ENCODE measurements around the gene MEX3D.

Gene MEX3D

DNA sequence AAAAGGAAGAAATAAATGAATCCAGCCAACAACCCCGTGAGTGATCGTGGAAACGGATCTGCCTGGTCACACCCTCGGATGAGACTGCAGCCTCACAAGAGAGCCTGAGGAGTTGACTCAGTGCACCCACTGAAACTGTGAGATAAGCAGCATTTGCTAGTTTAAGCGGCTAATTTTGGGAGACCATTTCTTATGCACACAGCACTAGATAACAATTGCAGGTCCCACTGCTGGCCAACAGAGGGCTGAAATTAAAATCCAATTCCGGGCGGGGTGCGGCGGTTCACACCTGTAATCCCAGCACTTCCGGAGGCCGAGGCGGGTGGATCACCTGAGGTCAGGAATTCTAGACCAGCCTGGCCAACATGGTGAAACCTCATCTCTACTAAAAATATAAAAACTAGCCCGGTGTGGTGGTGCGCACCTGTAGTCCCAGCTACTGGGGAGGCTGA lies 33.5 kb upstream of the MEX3D start:
- H3K36me3 ChIP-seq (replicated peaks in 1 of 2; ENCODE audit: control insufficient read depth in 2 of 2, insufficient read depth in 2 of 2, low read length in 2 of 2) = peaks cover 21 to 40% of the 10 kb centered on the region in 2 donors

GRCh38 chr19:1599460-1599846 lies 31.3 kb upstream of the MEX3D start:
- no peak for DNase-seq (ENCODE audit: low spot score)
- no peak overlapping the region for H2BK15ac ChIP-seq (ENCODE audit: low read length)

More for the DNA sequence above, 33.5 kb upstream of the MEX3D start:
- no peak for DNase-seq (ENCODE audit: low spot score)
- Histone ChIP-seq H3K4ac (ENCODE audit: low read length) (no peak overlapping the region), H3K9ac (ENCODE audit: low read depth, low read length, poor library complexity) (no peak overlapping the region), H4K8ac (ENCODE audit: low read depth, low read length) (no peak overlapping the region), H3K4me3 (ENCODE audit: low read length in 2 of 2) (no peak overlapping the region), H3K4me1 (ENCODE audit: control insufficient read depth in 2 of 2, insufficient read depth in 1 of 2, low read depth in 1 of 2, low read length in 2 of 2) (peaks cover 9 to 10% of the 10 kb centered on the region in 2 donors), H2AK5ac (ENCODE audit: low read depth, low read length) (no peak overlapping the region), H4K91ac (ENCODE audit: low read depth, low read length, poor library complexity) (no peak overlapping the region), H2BK12ac (ENCODE audit: low read length) (no peak overlapping the region), H3K79me1 (ENCODE audit: low read depth, low read length) (peaks cover 20% of the 10 kb centered on the region), H3K4me2 (ENCODE audit: insufficient read depth, low read length, poor library complexity, severe bottlenecking) (no peak overlapping the region), H3K23ac (ENCODE audit: low read depth, low read length, poor library complexity) (no peak overlapping the region), H2BK15ac (ENCODE audit: low read length) (no peak overlapping the region), H3K27ac (replicated peaks; ENCODE audit: low read length) (no peak overlapping the region), H3K9me3 (replicated peaks in 1 of 2; ENCODE audit: control insufficient read depth in 2 of 2, insufficient read depth in 1 of 2, low read depth in 1 of 2, low read length in 2 of 2) (no peaks in the 10 kb centered on the region), H3K14ac (ENCODE audit: low read length) (no peak overlapping the region), H2BK120ac (ENCODE audit: low read depth, low read length) (no peak overlapping the region), H3K18ac (ENCODE audit: low read length) (no peak overlapping the region), H2BK5ac (ENCODE audit: low read length) (no peak overlapping the region), H3K27me3 (ENCODE audit: control insufficient read depth in 3 of 3, insufficient read depth in 3 of 3, low read depth in 1 of 3, low read length in 3 of 3) (no peaks in the 10 kb centered on the region), H2AFZ (ENCODE audit: low read length) (no peak overlapping the region)
- WGBS, 2 donors (ENCODE audit: extremely low coverage in 2 of 2, insufficient read length in 2 of 2, insufficient replicate concordance in 1 of 2) = no CpG with 5 or more reads among the region's 14 CpGs

DNA sequence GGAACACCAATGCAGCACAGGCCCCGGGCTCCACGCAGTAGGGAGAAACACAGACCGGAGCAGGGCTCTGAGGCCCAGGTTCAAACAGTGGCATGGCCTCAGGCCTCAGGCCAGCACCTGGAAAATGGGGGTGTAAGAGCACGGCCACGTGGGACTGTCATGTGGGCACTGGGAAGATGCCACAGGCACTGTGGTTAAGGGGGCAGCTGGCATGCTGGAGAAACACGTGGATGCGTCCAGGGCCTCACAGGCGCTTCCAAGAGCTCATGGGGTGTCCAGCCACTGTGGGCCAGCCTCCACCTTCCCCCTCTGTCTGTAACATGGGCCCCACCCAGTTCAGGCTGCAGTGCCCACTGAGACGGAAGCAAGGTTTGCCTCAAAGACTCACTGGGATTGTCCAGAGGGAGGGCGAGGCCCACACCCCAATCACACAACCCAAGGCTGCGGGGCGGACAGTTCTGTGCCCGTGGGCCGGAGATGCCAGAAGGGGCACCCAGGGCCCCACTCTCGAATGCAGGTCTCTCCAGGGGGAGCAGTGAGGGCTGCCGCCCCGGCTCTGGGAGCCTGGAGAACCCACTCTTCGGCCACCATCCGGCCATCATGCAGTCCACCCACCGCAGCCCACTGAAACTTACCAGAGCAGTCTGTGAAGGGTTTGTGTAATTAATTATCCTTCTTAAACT lies 30.8 kb upstream of the MEX3D start:
- Histone ChIP-seq H2BK5ac (ENCODE audit: low read length) (peak overlapping the region; percentile 82), H3K4me3 (ENCODE audit: low read length in 2 of 2) (peak overlapping the region in 1 of 2 donors; percentile 58), H4K91ac (ENCODE audit: low read depth, low read length, poor library complexity) (no peak overlapping the region), H3K79me1 (ENCODE audit: low read depth, low read length) (peaks cover 15% of the 10 kb centered on the region), H2BK12ac (ENCODE audit: low read length) (no peak overlapping the region), H3K27me3 (ENCODE audit: control insufficient read depth in 3 of 3, insufficient read depth in 3 of 3, low read depth in 1 of 3, low read length in 3 of 3) (no peaks in the 10 kb centered on the region), H2AK5ac (ENCODE audit: low read depth, low read length) (no peak overlapping the region), H2BK120ac (ENCODE audit: low read depth, low read length) (no peak overlapping the region), H3K4me2 (ENCODE audit: insufficient read depth, low read length, poor library complexity, severe bottlenecking) (no peak overlapping the region), H3K14ac (ENCODE audit: low read length) (no peak overlapping the region), H2AFZ (ENCODE audit: low read length) (no peak overlapping the region), H2BK15ac (ENCODE audit: low read length) (no peak overlapping the region), H3K23ac (ENCODE audit: low read depth, low read length, poor library complexity) (peak overlapping the region; percentile 43), H3K4me1 (ENCODE audit: control insufficient read depth in 2 of 2, insufficient read depth in 1 of 2, low read depth in 1 of 2, low read length in 2 of 2) (peaks cover 3 to 7% of the 10 kb centered on the region in 2 donors), H3K9ac (ENCODE audit: low read depth, low read length, poor library complexity) (no peak overlapping the region), H4K8ac (ENCODE audit: low read depth, low read length) (no peak overlapping the region), H3K9me3 (replicated peaks in 1 of 2; ENCODE audit: control insufficient read depth in 2 of 2, insufficient read depth in 1 of 2, low read depth in 1 of 2, low read length in 2 of 2) (no peaks in the 10 kb centered on the region), H3K27ac (replicated peaks; ENCODE audit: low read length) (no peak overlapping the region), H3K4ac (ENCODE audit: low read length) (no peak overlapping the region), H3K18ac (ENCODE audit: low read length) (no peak overlapping the region), H3K36me3 (replicated peaks in 1 of 2; ENCODE audit: control insufficient read depth in 2 of 2, insufficient read depth in 2 of 2, low read length in 2 of 2) (peaks cover 23 to 55% of the 10 kb centered on the region in 2 donors)
- no CpG with 5 or more reads among the region's 20 CpGs for WGBS, 2 donors (ENCODE audit: extremely low coverage in 2 of 2, insufficient read length in 2 of 2, insufficient replicate concordance in 1 of 2)
- DNase-seq (ENCODE audit: low spot score) = no peak

More at GRCh38 chr19:1599460-1599846, 31.3 kb upstream of the MEX3D start:
- no peak overlapping the region for H3K9ac ChIP-seq (ENCODE audit: low read depth, low read length, poor library complexity)
- peaks cover 15% of the 10 kb centered on the region for H3K79me1 ChIP-seq (ENCODE audit: low read depth, low read length)
- no peak overlapping the region for H2BK12ac ChIP-seq (ENCODE audit: low read length)
- no peaks in the 10 kb centered on the region for H3K27me3 ChIP-seq (ENCODE audit: control insufficient read depth in 3 of 3, insufficient read depth in 3 of 3, low read depth in 1 of 3, low read length in 3 of 3)
- H4K91ac ChIP-seq (ENCODE audit: low read depth, low read length, poor library complexity) = no peak overlapping the region
- no CpG with 5 or more reads among the region's 15 CpGs for WGBS, 2 donors (ENCODE audit: extremely low coverage in 2 of 2, insufficient read length in 2 of 2, insufficient replicate concordance in 1 of 2)
- H2AK5ac ChIP-seq (ENCODE audit: low read depth, low read length) = no peak overlapping the region
- no peak overlapping the region for H2AFZ ChIP-seq (ENCODE audit: low read length)
- H3K9me3 ChIP-seq (replicated peaks in 1 of 2; ENCODE audit: control insufficient read depth in 2 of 2, insufficient read depth in 1 of 2, low read depth in 1 of 2, low read length in 2 of 2) = no peaks in the 10 kb centered on the region
- no peak overlapping the region for H4K8ac ChIP-seq (ENCODE audit: low read depth, low read length)
- H3K27ac ChIP-seq (replicated peaks; ENCODE audit: low read length) = no peak overlapping the region
- H2BK120ac ChIP-seq (ENCODE audit: low read depth, low read length) = no peak overlapping the region
- H3K4me3 ChIP-seq (ENCODE audit: low read length in 2 of 2) = no peak overlapping the region
- peak overlapping the region; percentile 43 for H3K23ac ChIP-seq (ENCODE audit: low read depth, low read length, poor library complexity)
- peaks cover 4 to 7% of the 10 kb centered on the region in 2 donors for H3K4me1 ChIP-seq (ENCODE audit: control insufficient read depth in 2 of 2, insufficient read depth in 1 of 2, low read depth in 1 of 2, low read length in 2 of 2)
- H3K18ac ChIP-seq (ENCODE audit: low read length) = no peak overlapping the region
- no peak overlapping the region for H3K14ac ChIP-seq (ENCODE audit: low read length)
- no peak overlapping the region for H3K4me2 ChIP-seq (ENCODE audit: insufficient read depth, low read length, poor library complexity, severe bottlenecking)
- peaks cover 23 to 51% of the 10 kb centered on the region in 2 donors for H3K36me3 ChIP-seq (replicated peaks in 1 of 2; ENCODE audit: control insufficient read depth in 2 of 2, insufficient read depth in 2 of 2, low read length in 2 of 2)
- H2BK5ac ChIP-seq (ENCODE audit: low read length) = no peak overlapping the region
- H3K4ac ChIP-seq (ENCODE audit: low read length) = no peak overlapping the region

DNA sequence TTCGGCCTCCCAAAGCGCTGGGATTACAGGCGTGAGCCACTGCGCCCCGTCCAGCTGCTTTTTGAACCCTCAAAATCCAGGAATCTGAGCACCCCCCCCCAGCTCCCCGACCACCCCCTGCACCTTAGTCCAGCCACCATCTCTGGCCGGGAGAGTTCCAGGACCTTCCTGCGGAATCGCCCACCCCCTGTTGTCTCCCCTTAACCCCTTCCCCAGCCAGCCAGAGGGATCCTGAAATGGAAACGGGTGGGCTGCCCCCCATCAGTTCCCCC lies 25.3 kb upstream of the MEX3D start:
- no peak overlapping the region for H4K91ac ChIP-seq (ENCODE audit: low read depth, low read length, poor library complexity)
- no CpG with 5 or more reads among the region's 10 CpGs for WGBS, 2 donors (ENCODE audit: extremely low coverage in 2 of 2, insufficient read length in 2 of 2, insufficient replicate concordance in 1 of 2)
- no peak overlapping the region for H3K4me3 ChIP-seq (ENCODE audit: low read length in 2 of 2)
- H3K9me3 ChIP-seq (replicated peaks in 1 of 2; ENCODE audit: control insufficient read depth in 2 of 2, insufficient read depth in 1 of 2, low read depth in 1 of 2, low read length in 2 of 2) = no peaks in the 10 kb centered on the region
- H3K18ac ChIP-seq (ENCODE audit: low read length) = no peak overlapping the region
- H3K23ac ChIP-seq (ENCODE audit: low read depth, low read length, poor library complexity) = no peak overlapping the region
- H3K4me2 ChIP-seq (ENCODE audit: insufficient read depth, low read length, poor library complexity, severe bottlenecking) = peak overlapping the region; percentile 71
- no peak overlapping the region for H2BK5ac ChIP-seq (ENCODE audit: low read length)
- H2AFZ ChIP-seq (ENCODE audit: low read length) = no peak overlapping the region
- H3K27ac ChIP-seq (replicated peaks; ENCODE audit: low read length) = no peak overlapping the region
- H3K4ac ChIP-seq (ENCODE audit: low read length) = no peak overlapping the region
- H3K14ac ChIP-seq (ENCODE audit: low read length) = no peak overlapping the region
- H2BK120ac ChIP-seq (ENCODE audit: low read depth, low read length) = no peak overlapping the region
- no peak overlapping the region for H2BK15ac ChIP-seq (ENCODE audit: low read length)
- H2AK5ac ChIP-seq (ENCODE audit: low read depth, low read length) = peak overlapping the region; percentile 79
- H3K4me1 ChIP-seq (ENCODE audit: control insufficient read depth in 2 of 2, insufficient read depth in 1 of 2, low read depth in 1 of 2, low read length in 2 of 2) = peaks cover 10 to 14% of the 10 kb centered on the region in 2 donors
- no peaks in the 10 kb centered on the region for H3K27me3 ChIP-seq (ENCODE audit: control insufficient read depth in 3 of 3, insufficient read depth in 3 of 3, low read depth in 1 of 3, low read length in 3 of 3)
- peak overlapping the region; percentile 53 for H2BK12ac ChIP-seq (ENCODE audit: low read length)
- no peak for DNase-seq (ENCODE audit: low spot score)
- no peak overlapping the region for H3K9ac ChIP-seq (ENCODE audit: low read depth, low read length, poor library complexity)
- peaks cover 7% of the 10 kb centered on the region for H3K79me1 ChIP-seq (ENCODE audit: low read depth, low read length)
- peaks cover 15 to 59% of the 10 kb centered on the region in 2 donors for H3K36me3 ChIP-seq (replicated peaks in 1 of 2; ENCODE audit: control insufficient read depth in 2 of 2, insufficient read depth in 2 of 2, low read length in 2 of 2)
- no peak overlapping the region for H4K8ac ChIP-seq (ENCODE audit: low read depth, low read length)
